Activated CD4-positive, CD25-positive, alpha-beta regulatory T cell treated with anti-CD3 and anti-CD28 coated beads, Interleukin-2, amount 50 U/mL, for 24 hours (primary cell): ENCODE measurements around the gene DGKD.

Experiments used
- ATAC-seq, 2 donors: fragments of 150-1000 bp; cut with Tn5 transposase; one replicate each; pipeline ENCODE4 v1.10.0; 2021; ENCODE audit warnings: mild to moderate bottlenecking in 1 of 2, moderate library complexity in 1 of 2

DGKD gene

GRCh38 chr2:233519787-233520611, 165.7 kb downstream of the DGKD start:
- no peak for ATAC-seq
